GM12878 (cell line): Measurements from ENCODE around the gene AMY1A. TPM values are rescaled to one million over a fixed set of nuclear protein-coding genes. Genes with fewer than 3 reads are reported as not detected.
"Not testable (repeated sequence)": the region's sequence is repeated elsewhere in the genome, so short reads cannot be mapped to it uniquely, and the experiment has no call there.

Source experiments
- ATAC-seq: fragments of 200-7000 bp; cut with Tn5 transposase; 3 replicates; pipeline ENCODE4 v1.9.1; 2020; ENCODE audit warnings: mild to moderate bottlenecking, moderate library complexity
- BruUV-seq: library from RNA; stranded (reverse); fragments of 400-500 nt; replicated peaks from 2 replicates; lab custom pipeline; 2021; lab: Mats Ljungman, UMichigan
- CTCF ChIA-PET: fragments of 300-600 bp; sonication (Branson Sonifier 250); formaldehyde crosslinking; extraction: SDS; loops from one replicate; lab custom pipeline; 2021; ENCODE audit warnings: inconsistent platforms; lab: Yijun Ruan, JAX
- POLR2A ChIA-PET: fragments of 350-600 bp; formaldehyde crosslinking; extraction: SDS; loops from one replicate; lab custom pipeline; 2021; ENCODE audit warnings: inconsistent platforms; lab: Charles Lee
- RAD21 ChIA-PET: fragments of 300-600 bp; sonication (Branson Sonifier 250); formaldehyde crosslinking; loops from one replicate; lab custom pipeline; 2023; ENCODE audit warnings: antibody characterized with exemption; ENCODE audit not compliant: unreplicated experiment; lab: Charles Lee
- SMC1A ChIA-PET: fragments of 300-600 bp; sonication (Branson Sonifier 250); formaldehyde crosslinking; loops from one replicate; lab custom pipeline; 2023; ENCODE audit not compliant: unreplicated experiment, uncharacterized antibody; lab: Charles Lee
- DNase-seq: peaks from one replicate; pipeline ENCODE4 v3.0.0-alpha.2; 2011; ENCODE audit warnings: low read depth, low spot score
- FAIRE-seq: peaks from 3 replicates; lab custom pipeline; 2011; peaks lifted over from hg19 to GRCh38; lab: Jason Lieb, UNC
- H2AFZ ChIP-seq: 2 replicates; pipeline ENCODE4 v1.6.0; 2011; ENCODE audit warnings: low read depth, low read length, control low read depth; ENCODE audit not compliant: control insufficient read depth
- H3K27ac ChIP-seq: 2 replicates; pipeline ENCODE4 v1.5.1; 2011; ENCODE audit warnings: control low read depth; ENCODE audit not compliant: control insufficient read depth, insufficient read depth
- H3K27me3 ChIP-seq, 2 experiments: replicated peaks in 1 of 2; 2 replicates each; pipeline versions ENCODE4 v1.6.0 to v1.6.1; 2011; ENCODE audit warnings: low read length in 1 of 2; ENCODE audit not compliant: control insufficient read depth in 2 of 2, insufficient read depth in 2 of 2
- H3K36me3 ChIP-seq, 2 experiments: 2 replicates each; pipeline ENCODE4 v1.5.1; 2011; ENCODE audit warnings: low read length in 1 of 2; ENCODE audit not compliant: control insufficient read depth in 2 of 2, insufficient read depth in 2 of 2
- H3K4me1 ChIP-seq: 2 replicates; pipeline ENCODE4 v1.6.1; 2011; ENCODE audit warnings: mild to moderate bottlenecking, low read length, moderate library complexity, mixed read lengths; ENCODE audit not compliant: control insufficient read depth, insufficient read depth
- H3K4me2 ChIP-seq: 2 replicates; pipeline ENCODE4 v1.6.0; 2011; ENCODE audit warnings: control low read depth; ENCODE audit not compliant: control insufficient read depth, insufficient read depth
- H3K4me3 ChIP-seq: fragments of 200-600 bp; sonication (generic); 2 replicates; pipeline ENCODE4 v1.5.1; 2016
- H3K79me2 ChIP-seq: 2 replicates; pipeline ENCODE4 v1.6.0; 2011; ENCODE audit warnings: low read length; ENCODE audit not compliant: control insufficient read depth, insufficient read depth
- H3K9ac ChIP-seq: 2 replicates; pipeline ENCODE4 v1.8.0; 2011; ENCODE audit warnings: low read length, control low read depth, mixed read lengths; ENCODE audit not compliant: control insufficient read depth, insufficient read depth
- H3K9me3 ChIP-seq: replicated peaks from 3 replicates; pipeline ENCODE4 v1.5.1; 2011; ENCODE audit warnings: mild to moderate bottlenecking, low read length; ENCODE audit not compliant: control insufficient read depth, insufficient read depth
- H4K20me1 ChIP-seq: 2 replicates; pipeline ENCODE4 v1.6.0; 2011; ENCODE audit not compliant: control insufficient read depth, insufficient read depth
- WGBS: methylation state at CpG from one replicate; pipeline ENCODE4 v1.1.6; 2016; ENCODE audit warnings: low lambda C conversion rate; ENCODE audit not compliant: insufficient replicate concordance, insufficient coverage; ENCODE audit errors: missing lambda C conversion rate; 5-methylcytosine and 5-hydroxymethylcytosine counted together
- in situ Hi-C: fragments of 300-500 bp; cut with MboI; formaldehyde crosslinking; loops from 9 replicates; pipeline ENCODE4 v1.14.3; 2018; ENCODE audit warnings: mixed read lengths
- intact Hi-C: fragments of 100-400 bp; cut with micrococcal nuclease; formaldehyde crosslinking; loops from one replicate; pipeline ENCODE4 v1.14.2; 2022; ENCODE audit not compliant: unreplicated experiment
- polyA plus RNA-seq, 11 experiments: library from polyadenylated mRNA; depleted of rRNA in 4 of 11; unstranded in 6 of 11; stranded (reverse) in 5 of 11; fragments of >200 nt; fragmentation: Nextera tagmentation in 4 of 11; fragmentation: Illumina TruSeq in 1 of 11; extraction: Ambion mirVana in 4 of 11; extraction: Trizol in 1 of 11; gene quantifications; 1 replicate in 1 of 11; 2 replicates in 10 of 11; pipeline versions ENCODE4 v1.2.1 to v1.2.3, GENCODE V29; 2011 to 2016; ENCODE audit warnings: inconsistent platforms in 2 of 11, missing spikeins in 2 of 11, low read depth in 1 of 11
- total RNA-seq, 4 experiments: library from RNA; depleted of rRNA in 3 of 4; stranded (reverse); fragments of >200 nt in 3 of 4; fragmentation: Illumina TruSeq in 1 of 4; extraction: Trizol in 1 of 4; gene quantifications; 2 replicates each; pipeline versions ENCODE4 v1.2.1 to v1.2.3, GENCODE V29; 2013 to 2021

Gene AMY1A
- total and polyA plus RNA-seq, 10 of the 15 experiments (the other 5 are each of a cell fraction or from before 2014, with no cell fraction given), result 0.08 TPM; not detected in 9

DNA sequence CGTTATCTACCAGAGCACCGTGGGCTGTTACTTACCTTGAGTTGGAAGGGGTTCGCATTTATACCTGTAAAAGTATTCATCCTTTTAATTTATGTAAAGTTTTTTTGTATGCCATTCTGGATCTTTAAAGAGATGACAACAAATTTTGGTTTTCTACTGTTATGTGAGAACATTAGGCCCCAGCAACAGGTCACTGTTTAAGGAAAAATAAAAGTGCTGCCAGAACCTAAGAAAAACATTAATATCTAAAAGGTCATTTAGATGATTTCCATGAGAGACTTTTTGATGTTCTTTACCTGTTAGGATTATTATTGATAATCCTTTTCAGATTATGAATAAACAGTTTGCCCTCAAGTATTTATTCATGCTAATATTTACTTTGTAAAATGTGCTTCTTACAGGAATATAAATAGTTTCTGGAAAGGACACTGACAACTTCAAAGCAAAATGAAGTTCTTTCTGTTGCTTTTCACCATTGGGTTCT is 38.5 kb upstream of the AMY1A start, which contains the start of gene AMY2A:
Gene AMY2A, plus strand, starts transcription at position 434 of the 484 bp plus-strand sequence. Its CDS starts 14 bp downstream, at position 448.
- POLR2A ChIA-PET, result not testable (repeated sequence)

DNA sequence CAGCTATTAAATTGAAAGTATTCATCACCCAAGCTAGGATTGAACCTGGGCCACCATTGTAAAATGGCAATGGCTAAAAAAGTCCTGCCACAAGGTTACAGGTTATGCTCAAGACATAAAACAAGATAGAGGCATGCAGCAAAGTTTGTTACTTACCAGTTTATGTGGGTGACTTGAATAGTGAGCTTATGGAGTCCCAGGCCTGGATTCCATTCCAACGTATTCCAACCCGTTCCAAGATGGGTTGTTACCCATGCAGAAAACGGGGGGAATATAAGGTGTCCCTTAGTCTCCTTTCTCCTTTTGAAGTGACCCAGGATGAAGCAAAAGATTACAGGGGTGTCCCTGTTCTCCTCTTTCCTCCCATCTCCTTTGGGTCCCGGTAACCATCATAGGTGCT is 28.1 kb upstream of the AMY1A start:
- DNase-seq, H3K4me1 ChIP-seq, H3K27ac ChIP-seq, H3K9ac ChIP-seq, H3K36me3 ChIP-seq, RAD21 ChIA-PET, FAIRE-seq, H4K20me1 ChIP-seq, CTCF ChIA-PET, H3K27me3 ChIP-seq, H2AFZ ChIP-seq, H3K4me3 ChIP-seq, intact Hi-C loops, ATAC-seq, BruUV-seq, H3K4me2 ChIP-seq, SMC1A ChIA-PET, H3K79me2 ChIP-seq, H3K9me3 ChIP-seq, in situ Hi-C loops, POLR2A ChIA-PET: not testable (repeated sequence)
- WGBS, result 47% methylated on average over 3 of the region's 4 CpGs

More for the DNA sequence above, 38.5 kb upstream of the AMY1A start, which contains the start of gene AMY2A:
- H3K79me2 ChIP-seq, in situ Hi-C loops, RAD21 ChIA-PET, SMC1A ChIA-PET, intact Hi-C loops, H4K20me1 ChIP-seq, H2AFZ ChIP-seq, H3K27me3 ChIP-seq, H3K4me2 ChIP-seq, DNase-seq, CTCF ChIA-PET, H3K9ac ChIP-seq, H3K36me3 ChIP-seq, FAIRE-seq, H3K4me1 ChIP-seq, ATAC-seq, H3K4me3 ChIP-seq, H3K9me3 ChIP-seq, BruUV-seq, H3K27ac ChIP-seq: not testable (repeated sequence)
- 41% methylated on average over 3 of the region's 3 CpGs for WGBS

DNA sequence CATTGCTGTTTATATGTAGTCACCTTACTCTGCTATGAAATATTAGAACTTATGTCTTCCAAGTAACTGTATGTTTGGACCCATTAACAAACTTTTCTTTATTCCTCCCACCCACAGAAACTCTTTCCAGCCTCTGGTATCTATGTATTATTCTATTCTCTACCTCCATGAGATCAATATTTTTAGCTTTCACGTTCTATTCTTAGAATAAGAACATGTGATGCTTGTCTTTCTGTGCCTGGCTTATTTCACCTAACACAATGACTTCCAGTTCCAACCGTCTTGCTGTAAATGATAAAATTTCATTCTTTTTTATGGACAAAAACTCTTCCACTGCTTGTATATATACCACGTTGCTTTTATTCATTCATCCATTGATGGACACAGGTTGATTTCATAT is 14.4 kb upstream of the AMY1A start:
- SMC1A ChIA-PET, H3K4me3 ChIP-seq, H3K4me2 ChIP-seq, ATAC-seq, RAD21 ChIA-PET, CTCF ChIA-PET, in situ Hi-C loops, H3K9ac ChIP-seq, H3K9me3 ChIP-seq, H3K27me3 ChIP-seq, POLR2A ChIA-PET, H3K79me2 ChIP-seq, FAIRE-seq, H3K4me1 ChIP-seq, H4K20me1 ChIP-seq, BruUV-seq, intact Hi-C loops, H2AFZ ChIP-seq, DNase-seq, H3K36me3 ChIP-seq, H3K27ac ChIP-seq: not testable (repeated sequence)
- no CpG with 5 or more reads among the region's 3 CpGs for WGBS

DNA sequence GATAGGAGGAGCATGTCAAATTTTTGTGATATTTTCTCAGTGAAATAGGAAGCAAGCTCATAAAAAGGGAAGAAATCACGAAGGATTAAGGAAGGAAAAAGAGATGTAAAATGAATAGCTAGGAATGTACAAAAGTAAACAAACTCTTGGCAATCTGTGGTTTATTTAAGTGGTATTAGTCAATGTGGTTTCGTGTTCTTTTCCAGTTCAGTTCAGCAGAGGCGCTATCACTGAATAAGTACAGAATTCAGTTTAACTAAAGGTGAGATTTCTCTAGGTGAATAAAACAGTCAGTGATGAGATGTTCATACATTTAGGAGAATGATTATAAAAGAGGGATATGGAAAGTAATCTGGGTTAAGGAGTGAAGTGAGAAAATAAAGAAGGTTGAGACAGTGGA is 11.7 kb upstream of the AMY1A start:
- H4K20me1 ChIP-seq, H2AFZ ChIP-seq, FAIRE-seq, SMC1A ChIA-PET, CTCF ChIA-PET, H3K9me3 ChIP-seq, ATAC-seq, H3K27ac ChIP-seq, H3K79me2 ChIP-seq, POLR2A ChIA-PET, RAD21 ChIA-PET, H3K36me3 ChIP-seq, BruUV-seq, H3K4me2 ChIP-seq, in situ Hi-C loops, H3K4me1 ChIP-seq, H3K4me3 ChIP-seq, H3K27me3 ChIP-seq, DNase-seq, H3K9ac ChIP-seq, intact Hi-C loops: not testable (repeated sequence)
- WGBS, result no CpG with 5 or more reads among the region's 3 CpGs
